CD4-positive, alpha-beta T cell (primary cell): Measurements from ENCODE around the gene CASP7. TPM values are rescaled to one million over a fixed set of nuclear protein-coding genes. Genes with fewer than 3 reads are reported as not detected.

Experiments used
- ATAC-seq: fragments of 200-7000 bp; cut with Tn5 transposase; one replicate; pipeline ENCODE4 v1.10.0; 2022; ENCODE audit warnings: mild to moderate bottlenecking; ENCODE audit not compliant: poor library complexity
- CTCF ChIA-PET: fragments of 350-600 bp; sonication (Branson Sonifier 250); formaldehyde crosslinking; loops from one replicate; lab custom pipeline; 2021; ENCODE audit warnings: antibody characterized with exemption, inconsistent platforms; lab: Charles Lee
- POLR2A ChIA-PET: fragments of 350-600 bp; sonication (Branson Sonifier 250); formaldehyde crosslinking; loops from one replicate; lab custom pipeline; 2021; ENCODE audit warnings: antibody characterized with exemption, inconsistent platforms; lab: Charles Lee
- DNase-seq, 14 experiments: peaks; one replicate each; pipeline ENCODE4 v3.0.0-alpha.2; 2013 to 2020; ENCODE audit warnings: mixed read lengths in 2 of 14
- H3K27ac ChIP-seq, 2 donors: one replicate each; pipeline versions ENCODE4 v1.5.1 to v1.7.0; 2013; ENCODE audit warnings: low read length in 2 of 2, low read depth in 1 of 2, mild to moderate bottlenecking in 1 of 2
- H3K27me3 ChIP-seq, 2 experiments: 1 replicate in 1 of 2; 2 replicates in 1 of 2; pipeline versions ENCODE4 v1.6.1 to v1.7.0; 2013; ENCODE audit warnings: low read length in 2 of 2, control low read depth in 1 of 2, mild to moderate bottlenecking in 1 of 2, moderate library complexity in 1 of 2; ENCODE audit not compliant: insufficient read depth in 2 of 2, control insufficient read depth in 1 of 2
- H3K36me3 ChIP-seq: one replicate; pipeline ENCODE4 v1.6.1; 2013; ENCODE audit warnings: low read length, control low read depth; ENCODE audit not compliant: insufficient read depth
- H3K4me1 ChIP-seq: one replicate; pipeline ENCODE4 v1.6.1; 2013; ENCODE audit warnings: low read length, control low read depth; ENCODE audit not compliant: insufficient read depth
- H3K4me3 ChIP-seq: one replicate; pipeline ENCODE4 v1.5.1; 2013; ENCODE audit warnings: mild to moderate bottlenecking, low read length, moderate library complexity
- H3K9me3 ChIP-seq, 2 experiments: 1 replicate in 1 of 2; 2 replicates in 1 of 2; pipeline versions ENCODE4 v1.6.1 to v1.7.0; 2013; ENCODE audit warnings: low read length in 2 of 2, mild to moderate bottlenecking in 2 of 2, control low read depth in 1 of 2, moderate library complexity in 1 of 2; ENCODE audit not compliant: control insufficient read depth in 1 of 2, insufficient read depth in 1 of 2
- H3K27ac Mint-ChIP-seq: one replicate; pipeline ENCODE4 v1.8.0; 2020; ENCODE audit warnings: mixed read lengths
- H3K27me3 Mint-ChIP-seq: one replicate; pipeline ENCODE4 v1.8.0; 2021; ENCODE audit warnings: mixed read lengths
- H3K36me3 Mint-ChIP-seq: one replicate; pipeline ENCODE4 v1.8.0; 2021; ENCODE audit warnings: low read depth, mixed read lengths
- H3K4me1 Mint-ChIP-seq: one replicate; pipeline ENCODE4 v1.8.0; 2021; ENCODE audit warnings: low read depth, mixed read lengths
- H3K4me3 Mint-ChIP-seq: one replicate; pipeline ENCODE4 v1.8.0; 2020; ENCODE audit warnings: mild to moderate bottlenecking, mixed read lengths
- H3K9me3 Mint-ChIP-seq: one replicate; pipeline ENCODE4 v1.8.0; 2020; ENCODE audit warnings: mixed read lengths
- intact Hi-C, 2 experiments: fragments of 100-400 bp; cut with DNase I in 1 of 2; cut with micrococcal nuclease in 1 of 2; formaldehyde crosslinking; loops; one replicate each; pipeline versions ENCODE4 v1.15.1 to v1.9.0; 2023 to 2025; cut with DNase I, micrococcal nuclease
- total RNA-seq, 174 experiments: library from RNA in 2 of 174; stranded (reverse) in 2 of 174; gene quantifications; one replicate each; pipeline ENCODE4 v1.2.3 and lab custom pipeline; 2021 to 2026
- TF ChIP-seq, protein P1 (sequence below): fragments of 200-600 bp; IDR thresholded peaks from one replicate; pipeline ENCODE4 v1.8.0; 2022; ENCODE audit warnings: antibody characterized with exemption, mild to moderate bottlenecking

CASP7 gene
- total RNA-seq, 2 experiments from 2014 or later: 8.5 to 8.6 TPM

DNA sequence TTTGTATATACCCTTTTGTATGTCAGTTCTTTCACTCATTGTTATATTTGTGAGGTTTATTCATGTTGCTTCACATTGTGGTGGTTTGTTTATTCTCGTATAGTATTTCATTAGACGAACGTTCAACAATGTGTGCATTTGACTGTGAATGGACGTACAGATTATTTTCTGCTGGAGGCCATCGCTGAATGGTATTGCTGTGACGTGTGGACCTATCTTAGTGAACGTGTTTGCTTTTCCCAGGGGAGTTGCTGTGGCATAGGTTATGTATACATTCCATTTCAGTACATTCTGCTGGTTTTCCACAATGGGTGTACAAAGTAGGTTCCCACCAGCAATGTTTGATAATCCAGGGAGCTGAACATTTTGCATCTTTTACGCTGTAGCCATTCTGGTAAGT, 40.7 kb downstream of the CASP7 start:
- no peaks in the 10 kb centered on the region for H3K27me3 Mint-ChIP-seq
- no peak overlapping the region for H3K27ac ChIP-seq
- ChIA-PET POLR2A (no interaction called here), CTCF (no interaction called here)
- intact Hi-C loops: no loop called here
- no peak overlapping the region for H3K4me3 ChIP-seq
- H3K9me3 ChIP-seq: no peaks in the 10 kb centered on the region
- no peak overlapping the region for H3K27ac Mint-ChIP-seq
- no peaks in the 10 kb centered on the region for H3K9me3 Mint-ChIP-seq
- peaks cover 93% of the 10 kb centered on the region for H3K36me3 Mint-ChIP-seq
- DNase-seq (no peak), ATAC-seq (no peak)
- TF ChIP-seq, protein P1, sequence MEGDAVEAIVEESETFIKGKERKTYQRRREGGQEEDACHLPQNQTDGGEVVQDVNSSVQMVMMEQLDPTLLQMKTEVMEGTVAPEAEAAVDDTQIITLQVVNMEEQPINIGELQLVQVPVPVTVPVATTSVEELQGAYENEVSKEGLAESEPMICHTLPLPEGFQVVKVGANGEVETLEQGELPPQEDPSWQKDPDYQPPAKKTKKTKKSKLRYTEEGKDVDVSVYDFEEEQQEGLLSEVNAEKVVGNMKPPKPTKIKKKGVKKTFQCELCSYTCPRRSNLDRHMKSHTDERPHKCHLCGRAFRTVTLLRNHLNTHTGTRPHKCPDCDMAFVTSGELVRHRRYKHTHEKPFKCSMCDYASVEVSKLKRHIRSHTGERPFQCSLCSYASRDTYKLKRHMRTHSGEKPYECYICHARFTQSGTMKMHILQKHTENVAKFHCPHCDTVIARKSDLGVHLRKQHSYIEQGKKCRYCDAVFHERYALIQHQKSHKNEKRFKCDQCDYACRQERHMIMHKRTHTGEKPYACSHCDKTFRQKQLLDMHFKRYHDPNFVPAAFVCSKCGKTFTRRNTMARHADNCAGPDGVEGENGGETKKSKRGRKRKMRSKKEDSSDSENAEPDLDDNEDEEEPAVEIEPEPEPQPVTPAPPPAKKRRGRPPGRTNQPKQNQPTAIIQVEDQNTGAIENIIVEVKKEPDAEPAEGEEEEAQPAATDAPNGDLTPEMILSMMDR: no peak
- no peaks in the 10 kb centered on the region for H3K4me1 Mint-ChIP-seq
- H3K4me1 ChIP-seq: no peaks in the 10 kb centered on the region
- no peak overlapping the region for H3K4me3 Mint-ChIP-seq
- H3K36me3 ChIP-seq: peaks cover 55% of the 10 kb centered on the region
- no peaks in the 10 kb centered on the region for H3K27me3 ChIP-seq

DNA sequence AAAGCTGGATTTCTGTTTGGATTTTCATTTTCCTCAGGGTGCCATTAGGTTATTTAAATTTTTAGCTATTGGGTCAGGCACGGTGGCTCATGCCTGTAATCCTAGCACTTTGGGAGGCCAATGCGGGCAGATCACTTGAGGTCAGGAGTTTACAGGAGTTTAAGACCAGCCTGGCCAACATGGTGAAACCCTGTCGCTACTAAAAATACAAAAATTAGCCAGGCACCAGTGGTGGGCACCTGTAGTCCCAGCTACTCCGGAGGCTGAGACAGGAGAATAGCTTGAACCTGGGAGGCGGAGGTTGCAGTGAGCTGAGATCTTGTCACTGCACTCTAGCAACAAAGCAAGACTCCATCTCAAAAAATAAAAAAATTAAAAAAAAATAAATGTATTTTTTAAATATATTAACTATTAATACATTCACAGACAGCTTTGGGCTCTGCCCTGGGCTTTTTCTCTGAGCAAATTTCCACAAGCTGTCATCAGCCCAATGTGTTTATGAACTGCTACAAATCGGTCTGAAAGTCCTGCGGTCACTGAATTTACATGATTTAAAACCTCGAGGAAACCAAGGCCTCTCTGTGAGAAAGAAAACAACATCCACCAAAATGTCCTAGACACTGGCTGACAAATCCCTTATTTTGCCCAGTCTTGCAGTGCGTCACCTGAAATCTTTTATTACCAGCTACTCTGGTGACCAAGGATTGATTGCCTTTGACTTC, 52.6 kb downstream of the CASP7 start:
- CTCF ChIA-PET: interaction anchor here (0.7 kb wide), 1 partner anchor 30 kb away, joined by 3 read pairs; no protein-coding TSS in a partner anchor
- no peak overlapping the region for H3K4me3 Mint-ChIP-seq

DNA sequence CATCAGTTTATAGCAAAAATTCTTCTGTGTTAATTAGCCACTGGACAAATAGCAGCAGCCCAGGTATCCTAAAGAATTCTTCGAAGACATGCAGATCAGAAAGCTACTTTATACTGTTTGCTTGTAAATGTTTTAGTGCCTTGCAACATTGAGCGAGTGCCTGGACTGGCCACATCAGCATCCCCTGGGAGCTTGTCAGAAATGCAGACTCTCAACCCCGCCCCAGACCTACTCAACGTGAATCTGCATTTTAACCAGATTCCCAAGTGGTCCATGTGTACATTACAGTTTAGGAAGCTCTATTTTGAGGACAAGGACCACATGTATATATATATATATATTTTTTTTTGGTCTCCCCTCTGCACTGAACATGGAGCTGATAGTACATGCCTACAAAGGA, 53.3 kb downstream of the CASP7 start:
- Histone ChIP-seq H3K9me3 (no peaks in the 10 kb centered on the region), H3K27ac (no peak overlapping the region), H3K4me1 (no peaks in the 10 kb centered on the region), H3K36me3 (peaks cover 22% of the 10 kb centered on the region), H3K27me3 (no peaks in the 10 kb centered on the region), H3K4me3 (no peak overlapping the region)
- ChIA-PET CTCF (interaction anchor here (0.7 kb wide), 1 partner anchor 31 kb away, joined by 3 read pairs; no protein-coding TSS in a partner anchor), POLR2A (interaction anchor here (0.7 kb wide), 1 partner anchor 21 kb away, joined by 3 read pairs; no protein-coding TSS in a partner anchor)
- Mint-ChIP-seq H3K36me3 (peaks cover 40% of the 10 kb centered on the region), H3K9me3 (no peaks in the 10 kb centered on the region), H3K4me3 (no peak overlapping the region), H3K27ac (no peak overlapping the region), H3K4me1 (no peaks in the 10 kb centered on the region), H3K27me3 (no peaks in the 10 kb centered on the region)
- TF ChIP-seq, protein P1: no peak
- ATAC-seq (no peak), DNase-seq (no peak)
- intact Hi-C loops: no loop called here

More for the DNA sequence above, 52.6 kb downstream of the CASP7 start:
- TF ChIP-seq, protein P1: no peak
- Histone ChIP-seq H3K4me3 (no peak overlapping the region), H3K36me3 (peaks cover 27% of the 10 kb centered on the region), H3K27me3 (no peaks in the 10 kb centered on the region), H3K9me3 (no peaks in the 10 kb centered on the region), H3K4me1 (no peaks in the 10 kb centered on the region), H3K27ac (no peak overlapping the region)
- Mint-ChIP-seq H3K27me3 (no peaks in the 10 kb centered on the region), H3K4me1 (no peaks in the 10 kb centered on the region), H3K9me3 (no peaks in the 10 kb centered on the region), H3K36me3 (peaks cover 47% of the 10 kb centered on the region), H3K27ac (no peak overlapping the region)
- DNase-seq: no peak
- POLR2A ChIA-PET: interaction anchor here (0.7 kb wide), 1 partner anchor 20 kb away, joined by 3 read pairs; no protein-coding TSS in a partner anchor
- no peak for ATAC-seq
- intact Hi-C loops: no loop called here
